Heart right ventricle (tissue), 16 donors: ENCODE results near the gene FANCC. TPM values are rescaled to one million over a fixed set of nuclear protein-coding genes. Genes with fewer than 3 reads are reported as not detected.

ENCODE experiments used
- ATAC-seq, 8 donors: fragments of 200-7000 bp; cut with Tn5 transposase; one replicate each; pipeline ENCODE4 v1.9.1; 2020; ENCODE audit warnings: mild to moderate bottlenecking in 8 of 8, moderate library complexity in 8 of 8, moderate number of reproducible peaks in 1 of 8
- DNase-seq, 2 donors: peaks; one replicate each; pipeline ENCODE4 v3.0.0-alpha.2; 2020
- H3K27ac ChIP-seq, 10 donors: fragments of 200-600 bp; sonication (generic) in 2 of 10; one replicate each; pipeline versions ENCODE4 v1.5.0 to v1.8.0; 2020 to 2022; ENCODE audit warnings: mild to moderate bottlenecking in 3 of 10
- H3K27me3 ChIP-seq, 7 donors: fragments of 200-600 bp; one replicate each; pipeline ENCODE4 v1.8.0; 2021 to 2022; ENCODE audit warnings: mild to moderate bottlenecking in 2 of 7
- H3K36me3 ChIP-seq, 9 donors: fragments of 200-600 bp; sonication (generic) in 1 of 9; one replicate each; pipeline versions ENCODE4 v1.5.0 to v1.8.0; 2020 to 2022; ENCODE audit warnings: mild to moderate bottlenecking in 2 of 9
- H3K4me1 ChIP-seq, 9 donors: fragments of 200-600 bp; sonication (generic) in 1 of 9; one replicate each; pipeline versions ENCODE4 v1.5.0 to v1.8.0; 2020 to 2022; ENCODE audit warnings: mild to moderate bottlenecking in 4 of 9
- H3K4me3 ChIP-seq, 10 donors: fragments of 200-600 bp; sonication (generic) in 2 of 10; one replicate each; pipeline versions ENCODE4 v1.5.0 to v1.8.0; 2020 to 2022; ENCODE audit warnings: mild to moderate bottlenecking in 7 of 10, moderate library complexity in 2 of 10
- H3K9me3 ChIP-seq, 11 donors: fragments of 200-600 bp in 10 of 11; sonication (generic) in 2 of 11; one replicate each; pipeline versions ENCODE4 v1.5.0 to v1.8.0; 2013 to 2022; ENCODE audit warnings: mild to moderate bottlenecking in 2 of 11, control low read depth in 1 of 11, moderate library complexity in 1 of 11
- CTCF ChIP-seq, 9 donors: fragments of 200-600 bp; sonication (generic) in 2 of 9; IDR thresholded peaks; one replicate each; pipeline versions ENCODE4 v1.5.0 to v1.8.0; 2021 to 2022; ENCODE audit warnings: antibody characterized with exemption in 9 of 9, mild to moderate bottlenecking in 5 of 9, moderate library complexity in 1 of 9
- WGBS, 2 donors: extraction: QIAGEN DNeasy Blood & Tissue Kit; methylation state at CpG; one replicate each; pipeline ENCODE4 v1.1.7; 2013; ENCODE audit warnings: inconsistent platforms in 1 of 2; 5-methylcytosine and 5-hydroxymethylcytosine counted together
- intact Hi-C, 10 donors: fragments of 100-400 bp; cut with DNase I; formaldehyde crosslinking; loops; one replicate each; pipeline versions ENCODE4 v1.11.1 to v1.14.2; 2022
- polyA plus RNA-seq, 2 donors: library from polyadenylated mRNA; stranded (reverse); fragments of 200-250 nt; gene quantifications; one replicate each; pipeline ENCODE4 v1.2.3, GENCODE V29; 2013
- total RNA-seq, 10 donors: library from RNA; stranded (reverse); fragmentation: NEBNext Ultra II Directional in 3 of 10; extraction: Animal tissue kit (Norgen Biotek cat#: 25700) in 3 of 10; gene quantifications; one replicate each; pipeline versions ENCODE4 v1.2.1 to v1.2.4, GENCODE V29; 2021 to 2023
- donor health status: Arrhythmogenic right ventricular cardiomyopathy.
- donor health status: ischemic (EF 13 %, LVEDD 7.1; RV severe dilation, severe dysfunction).
- donor health status: healthy with polysubstance abuse.
- donor health status: DM: no; HTN: yes; CAD: no.
- donor health status: DM: no; HTN: no; CAD: no.
- donor health status: ischemic (EF 25% LVEDD 6.9; RV normal size, moderate dysfunction).
- donor health status: ischemic (EF 25% LVEDD 5.7; RV mildly dilated, moderate dysfunction).
- donor health status: healthy.
- donor health status: DM: yes; HTN: yes; CAD: no.
- donor health status: Ischemic cardiomyopathy.
- donor health status: ischemic (EF 35%, LVEDD 5.7; RV mildly dilated, moderate dysfunction).
- donor health status: nonischemic (EF 11% LVEDD 7.7; RV severe dilation, severe dysfunction).
- donor health status: DM: yes; HTN: yes; CAD: no.
- donor health status: PGD.
- donor health status: ischemic (EF 29% LVEDD 5.4; RV normal size, mild dysfunction).
- donor health status: nonischemic (EF 23%, LVEDD 6.1; RV moderate dilation, normal function).

Gene FANCC
- total and polyA plus RNA-seq, 12 donors: 2.9 to 6.8 (median 4.3) TPM

- no peak for ATAC-seq
- peaks cover 24 to 94% (median 82%) of the 10 kb centered on the region in 9 donors for H3K4me1 ChIP-seq
- H3K36me3 ChIP-seq: peaks cover 0 to 44% (median 5%) of the 10 kb centered on the region in 9 donors
- DNase-seq: no peak
- H3K27ac ChIP-seq: peak overlapping the region in 6 of 10 donors; percentile 8 to 82 (median 56)
- 64 to 75% methylated on average over 22 of the region's 22 CpGs for WGBS, 2 donors
- intact Hi-C loops: no loop called here
- H3K27me3 ChIP-seq: no peaks in the 10 kb centered on the region
- H3K9me3 ChIP-seq: no peaks in the 10 kb centered on the region
- TF ChIP-seq CTCF (IDR thresholded peaks at IDR 0.05): no peak
- H3K4me3 ChIP-seq: no peak overlapping the region
Measured at GRCh38 chr9:95095641-95096355, 221.7 kb downstream of the FANCC start.

- Histone ChIP-seq H3K4me3 (no peak overlapping the region), H3K27me3 (no peaks in the 10 kb centered on the region), H3K27ac (peak overlapping the region in 2 of 10 donors; percentile 9 to 82), H3K36me3 (peaks cover 0 to 43% (median 3%) of the 10 kb centered on the region in 9 donors), H3K9me3 (no peaks in the 10 kb centered on the region), H3K4me1 (peaks cover 40 to 94% (median 85%) of the 10 kb centered on the region in 9 donors)
- WGBS, 2 donors: 90 to 91% methylated on average over 10 of the region's 10 CpGs
- intact Hi-C loops: loop anchor here in 2 of 10 donors (5.0 kb wide), 2 partner anchors 47 to 162 kb away; no protein-coding TSS in a partner anchor
- no peak for TF ChIP-seq CTCF (IDR thresholded peaks at IDR 0.05)
- no peak for DNase-seq
- no peak for ATAC-seq
Measured at GRCh38 chr9:95094002-95094401, 223.5 kb downstream of the FANCC start.

- intact Hi-C loops: loop anchor here in 2 of 10 donors (5.0 kb wide), 2 partner anchors 46 to 161 kb away; no protein-coding TSS in a partner anchor
- Histone ChIP-seq H3K27me3 (no peaks in the 10 kb centered on the region), H3K4me3 (no peak overlapping the region), H3K36me3 (peaks cover 0 to 47% (median 4%) of the 10 kb centered on the region in 9 donors), H3K4me1 (peaks cover 41 to 94% (median 85%) of the 10 kb centered on the region in 9 donors), H3K9me3 (no peaks in the 10 kb centered on the region), H3K27ac (peak overlapping the region in 4 of 10 donors; percentile 82 to 88 (median 84))
- DNase-seq: no peak
- WGBS, 2 donors: 91% methylated on average over 16 of the region's 16 CpGs
- TF ChIP-seq CTCF (IDR thresholded peaks at IDR 0.05): no peak
- no peak for ATAC-seq
Measured at GRCh38 chr9:95093586-95093985, 223.9 kb downstream of the FANCC start.

- no peaks in the 10 kb centered on the region for H3K9me3 ChIP-seq
- WGBS, 2 donors: 42 to 50% methylated on average over 19 of the region's 19 CpGs
- no peak for TF ChIP-seq CTCF (IDR thresholded peaks at IDR 0.05)
- no peak for DNase-seq
- intact Hi-C loops: loop anchor here in 2 of 10 donors (5.0 kb wide), 2 partner anchors 45 to 160 kb away; no protein-coding TSS in a partner anchor
- H3K27ac ChIP-seq: peak overlapping the region; percentile 25 to 88 (median 80)
- H3K4me1 ChIP-seq: peaks cover 44 to 92% (median 87%) of the 10 kb centered on the region in 9 donors
- ATAC-seq: peak in 6 of 8 donors; percentile 0 to 9 (median 2)
- no peak overlapping the region for H3K4me3 ChIP-seq
- H3K27me3 ChIP-seq: no peaks in the 10 kb centered on the region
- peaks cover 0 to 52% (median 6%) of the 10 kb centered on the region in 9 donors for H3K36me3 ChIP-seq
Measured at GRCh38 chr9:95092262-95093072, 225.0 kb downstream of the FANCC start.
